Measurements from ENCODE around the gene DOK6.

Gene DOK6

GRCh38 chr18:69866212-69866611, 465.5 kb downstream of the DOK6 start:
- H2BK12ac ChIP-seq (ENCODE audit: low read length), result no peak overlapping the region
- no peak overlapping the region for H4K12ac ChIP-seq (ENCODE audit: low read depth, low read length)
- H3K79me1 ChIP-seq (ENCODE audit: low read length), result no peaks in the 10 kb centered on the region
- no peak overlapping the region for H3K23ac ChIP-seq (ENCODE audit: low read length)
- H3K9ac ChIP-seq (ENCODE audit: low read length), result no peak overlapping the region
- H3K4me2 ChIP-seq (ENCODE audit: low read length), result no peak overlapping the region
- no peak overlapping the region for H3K14ac ChIP-seq (ENCODE audit: low read length)
- no peak overlapping the region for H2BK5ac ChIP-seq (ENCODE audit: low read depth, low read length, poor library complexity)
- H3K27me3 ChIP-seq (ENCODE audit: insufficient read depth, low read length), result no peaks in the 10 kb centered on the region
- H3K9me3 ChIP-seq (ENCODE audit: insufficient read depth, low read depth, low read length), result peaks cover 2% of the 10 kb centered on the region
- H3K4me3 ChIP-seq (ENCODE audit: low read depth, low read length), result no peak overlapping the region
- H3K36me3 ChIP-seq (ENCODE audit: control insufficient read depth in 1 of 2, insufficient read depth in 2 of 2, low read length in 2 of 2), result no peaks in the 10 kb centered on the region
- no peak overlapping the region for H3K27ac ChIP-seq (ENCODE audit: low read depth, low read length)
- H3K18ac ChIP-seq (ENCODE audit: low read length), result no peak overlapping the region
- H2BK120ac ChIP-seq (ENCODE audit: insufficient read depth, low read length, poor library complexity), result no peak overlapping the region
- H3K4me1 ChIP-seq (ENCODE audit: control insufficient read depth in 1 of 2, insufficient read depth in 2 of 2, low read length in 2 of 2), result no peaks in the 10 kb centered on the region
- no peak overlapping the region for H2AK5ac ChIP-seq (ENCODE audit: low read length)
- no CpG with 5 or more reads among the region's 4 CpGs for WGBS (ENCODE audit: extremely low coverage, insufficient coverage, insufficient read length)
- H2AFZ ChIP-seq (ENCODE audit: insufficient read depth, low read length, poor library complexity), result no peak overlapping the region
- no peak overlapping the region for H4K8ac ChIP-seq (ENCODE audit: low read depth, low read length)
- H3K79me2 ChIP-seq (ENCODE audit: control insufficient read depth, insufficient read depth, low read length, poor library complexity), result no peaks in the 10 kb centered on the region
- H3K4ac ChIP-seq (ENCODE audit: low read depth, low read length), result no peak overlapping the region
- H4K91ac ChIP-seq (ENCODE audit: low read depth, low read length), result no peak overlapping the region
- no peak for DNase-seq

GRCh38 chr18:69870736-69871135, 470.0 kb downstream of the DOK6 start:
- Histone ChIP-seq H3K79me1 (ENCODE audit: low read length) (no peaks in the 10 kb centered on the region), H3K4me2 (ENCODE audit: low read length) (no peak overlapping the region), H4K8ac (ENCODE audit: low read depth, low read length) (no peak overlapping the region), H3K4me3 (ENCODE audit: low read depth, low read length) (no peak overlapping the region), H3K27ac (ENCODE audit: low read depth, low read length) (no peak overlapping the region), H2AFZ (ENCODE audit: insufficient read depth, low read length, poor library complexity) (no peak overlapping the region), H3K27me3 (ENCODE audit: insufficient read depth, low read length) (no peaks in the 10 kb centered on the region), H3K14ac (ENCODE audit: low read length) (no peak overlapping the region), H3K4ac (ENCODE audit: low read depth, low read length) (no peak overlapping the region), H3K23ac (ENCODE audit: low read length) (no peak overlapping the region), H4K91ac (ENCODE audit: low read depth, low read length) (no peak overlapping the region), H2BK120ac (ENCODE audit: insufficient read depth, low read length, poor library complexity) (no peak overlapping the region), H2BK12ac (ENCODE audit: low read length) (no peak overlapping the region), H3K9ac (ENCODE audit: low read length) (no peak overlapping the region), H3K36me3 (ENCODE audit: control insufficient read depth in 1 of 2, insufficient read depth in 2 of 2, low read length in 2 of 2) (no peaks in the 10 kb centered on the region), H4K12ac (ENCODE audit: low read depth, low read length) (no peak overlapping the region), H3K79me2 (ENCODE audit: control insufficient read depth, insufficient read depth, low read length, poor library complexity) (no peaks in the 10 kb centered on the region), H3K4me1 (ENCODE audit: control insufficient read depth in 1 of 2, insufficient read depth in 2 of 2, low read length in 2 of 2) (no peaks in the 10 kb centered on the region), H2BK5ac (ENCODE audit: low read depth, low read length, poor library complexity) (no peak overlapping the region), H3K9me3 (ENCODE audit: insufficient read depth, low read depth, low read length) (peaks cover 2% of the 10 kb centered on the region), H2AK5ac (ENCODE audit: low read length) (no peak overlapping the region), H3K18ac (ENCODE audit: low read length) (no peak overlapping the region)
- no peak for DNase-seq
- WGBS (ENCODE audit: extremely low coverage, insufficient coverage, insufficient read length), result no CpG with 5 or more reads among the region's 4 CpGs

GRCh38 chr18:69871363-69871762, 470.7 kb downstream of the DOK6 start:
- no peak overlapping the region for H2BK5ac ChIP-seq (ENCODE audit: low read depth, low read length, poor library complexity)
- H3K79me1 ChIP-seq (ENCODE audit: low read length), result no peaks in the 10 kb centered on the region
- no peaks in the 10 kb centered on the region for H3K79me2 ChIP-seq (ENCODE audit: control insufficient read depth, insufficient read depth, low read length, poor library complexity)
- H3K27ac ChIP-seq (ENCODE audit: low read depth, low read length), result no peak overlapping the region
- H3K4ac ChIP-seq (ENCODE audit: low read depth, low read length), result no peak overlapping the region
- no peak overlapping the region for H2BK12ac ChIP-seq (ENCODE audit: low read length)
- H2AK5ac ChIP-seq (ENCODE audit: low read length), result no peak overlapping the region
- H3K4me1 ChIP-seq (ENCODE audit: control insufficient read depth in 1 of 2, insufficient read depth in 2 of 2, low read length in 2 of 2), result no peaks in the 10 kb centered on the region
- H3K4me2 ChIP-seq (ENCODE audit: low read length), result no peak overlapping the region
- WGBS (ENCODE audit: extremely low coverage, insufficient coverage, insufficient read length), result no CpG with 5 or more reads among the region's 2 CpGs
- H3K27me3 ChIP-seq (ENCODE audit: insufficient read depth, low read length), result no peaks in the 10 kb centered on the region
- H4K8ac ChIP-seq (ENCODE audit: low read depth, low read length), result no peak overlapping the region
- no peak overlapping the region for H3K14ac ChIP-seq (ENCODE audit: low read length)
- H2AFZ ChIP-seq (ENCODE audit: insufficient read depth, low read length, poor library complexity), result no peak overlapping the region
- H3K9ac ChIP-seq (ENCODE audit: low read length), result no peak overlapping the region
- no peak overlapping the region for H2BK120ac ChIP-seq (ENCODE audit: insufficient read depth, low read length, poor library complexity)
- peaks cover 2% of the 10 kb centered on the region for H3K9me3 ChIP-seq (ENCODE audit: insufficient read depth, low read depth, low read length)
- H4K12ac ChIP-seq (ENCODE audit: low read depth, low read length), result no peak overlapping the region
- H3K36me3 ChIP-seq (ENCODE audit: control insufficient read depth in 1 of 2, insufficient read depth in 2 of 2, low read length in 2 of 2), result no peaks in the 10 kb centered on the region
- DNase-seq, result no peak
- H3K18ac ChIP-seq (ENCODE audit: low read length), result no peak overlapping the region
- H3K4me3 ChIP-seq (ENCODE audit: low read depth, low read length), result no peak overlapping the region
- no peak overlapping the region for H4K91ac ChIP-seq (ENCODE audit: low read depth, low read length)
- no peak overlapping the region for H3K23ac ChIP-seq (ENCODE audit: low read length)

GRCh38 chr18:69872661-69873060, 472.0 kb downstream of the DOK6 start:
- no peak overlapping the region for H3K4me2 ChIP-seq (ENCODE audit: low read length)
- H3K23ac ChIP-seq (ENCODE audit: low read length), result no peak overlapping the region
- no peak overlapping the region for H2AFZ ChIP-seq (ENCODE audit: insufficient read depth, low read length, poor library complexity)
- H3K9me3 ChIP-seq (ENCODE audit: insufficient read depth, low read depth, low read length), result peaks cover 2% of the 10 kb centered on the region
- no peak overlapping the region for H2AK5ac ChIP-seq (ENCODE audit: low read length)
- no peaks in the 10 kb centered on the region for H3K79me2 ChIP-seq (ENCODE audit: control insufficient read depth, insufficient read depth, low read length, poor library complexity)
- H3K14ac ChIP-seq (ENCODE audit: low read length), result no peak overlapping the region
- H4K91ac ChIP-seq (ENCODE audit: low read depth, low read length), result no peak overlapping the region
- H3K79me1 ChIP-seq (ENCODE audit: low read length), result no peaks in the 10 kb centered on the region
- no peak overlapping the region for H2BK5ac ChIP-seq (ENCODE audit: low read depth, low read length, poor library complexity)
- no peak overlapping the region for H3K4ac ChIP-seq (ENCODE audit: low read depth, low read length)
- H3K4me1 ChIP-seq (ENCODE audit: control insufficient read depth in 1 of 2, insufficient read depth in 2 of 2, low read length in 2 of 2), result no peaks in the 10 kb centered on the region
- H3K9ac ChIP-seq (ENCODE audit: low read length), result no peak overlapping the region
- H3K27me3 ChIP-seq (ENCODE audit: insufficient read depth, low read length), result no peaks in the 10 kb centered on the region
- no peak for DNase-seq
- H3K4me3 ChIP-seq (ENCODE audit: low read depth, low read length), result no peak overlapping the region
- no peak overlapping the region for H4K8ac ChIP-seq (ENCODE audit: low read depth, low read length)
- WGBS (ENCODE audit: extremely low coverage, insufficient coverage, insufficient read length), result no CpG with 5 or more reads among the region's 4 CpGs
- no peak overlapping the region for H2BK12ac ChIP-seq (ENCODE audit: low read length)
- no peak overlapping the region for H4K12ac ChIP-seq (ENCODE audit: low read depth, low read length)
- H3K18ac ChIP-seq (ENCODE audit: low read length), result no peak overlapping the region
- H3K27ac ChIP-seq (ENCODE audit: low read depth, low read length), result no peak overlapping the region
- H2BK120ac ChIP-seq (ENCODE audit: insufficient read depth, low read length, poor library complexity), result no peak overlapping the region
- no peaks in the 10 kb centered on the region for H3K36me3 ChIP-seq (ENCODE audit: control insufficient read depth in 1 of 2, insufficient read depth in 2 of 2, low read length in 2 of 2)
